Thyroid gland (tissue), 4 donors: ENCODE measurements around the gene DCHS1. TPM values are rescaled to one million over a fixed set of nuclear protein-coding genes. Genes with fewer than 3 reads are reported as not detected.

Source experiments
- DNase-seq, 2 donors: peaks; one replicate each; pipeline ENCODE4 v3.0.0-alpha.2; 2019
- H3K27ac ChIP-seq, 3 donors: fragments of 200-600 bp; sonication (generic); 1 replicate in 2 of 3; 2 replicates in 1 of 3; pipeline ENCODE4 v1.5.1; 2016 to 2019; ENCODE audit warnings: mild to moderate bottlenecking in 1 of 3, moderate library complexity in 1 of 3
- H3K27me3 ChIP-seq: fragments of 200-600 bp; sonication (generic); one replicate; pipeline ENCODE4 v1.5.1; 2019
- H3K36me3 ChIP-seq, 2 donors: fragments of 200-600 bp; sonication (generic); one replicate each; pipeline ENCODE4 v1.5.1; 2016 to 2019
- H3K4me1 ChIP-seq, 2 donors: fragments of 200-600 bp; sonication (generic); one replicate each; pipeline ENCODE4 v1.5.1; 2017 to 2019
- H3K4me3 ChIP-seq, 3 donors: fragments of 200-600 bp; sonication (generic); replicated peaks in 1 of 3; 1 replicate in 2 of 3; 2 replicates in 1 of 3; pipeline ENCODE4 v1.5.1; 2016; ENCODE audit warnings: mild to moderate bottlenecking in 1 of 3
- H3K9me3 ChIP-seq: fragments of 200-600 bp; sonication (generic); one replicate; pipeline ENCODE4 v1.5.1; 2017
- POLR2A ChIP-seq, 2 donors: fragments of 450-650 bp; IDR thresholded peaks; one replicate each; pipeline ENCODE4 v1.6.1; 2017; ENCODE audit warnings: antibody characterized with exemption in 2 of 2, mild to moderate bottlenecking in 2 of 2, moderate library complexity in 1 of 2
- WGBS, 2 donors: methylation state at CpG; one replicate each; pipeline ENCODE4 v1.1.5; 2017; 5-methylcytosine and 5-hydroxymethylcytosine counted together
- intact Hi-C: fragments of 100-400 bp; cut with DNase I; formaldehyde crosslinking; loops from one replicate; pipeline ENCODE4 v1.15.1; 2023
- total RNA-seq, 4 donors: library from RNA; depleted of rRNA; stranded (reverse); fragments of >200 nt; gene quantifications; one replicate each; pipeline ENCODE4 v1.2.3, GENCODE V29; 2016
- TF ChIP-seq, protein P1 (sequence below), 6 experiments: fragments of 200-600 bp in 3 of 6; fragments of 450-650 bp in 3 of 6; sonication (generic) in 3 of 6; IDR thresholded peaks; one replicate each; pipeline ENCODE4 v1.5.1; 2016 to 2019; ENCODE audit warnings: antibody characterized with exemption in 6 of 6, mild to moderate bottlenecking in 2 of 6, inconsistent platforms in 1 of 6, moderate library complexity in 1 of 6

The DCHS1 gene
- total RNA-seq, 4 donors from 2014 or later: 5.6 to 14.4 (median 9.6) TPM

DNA sequence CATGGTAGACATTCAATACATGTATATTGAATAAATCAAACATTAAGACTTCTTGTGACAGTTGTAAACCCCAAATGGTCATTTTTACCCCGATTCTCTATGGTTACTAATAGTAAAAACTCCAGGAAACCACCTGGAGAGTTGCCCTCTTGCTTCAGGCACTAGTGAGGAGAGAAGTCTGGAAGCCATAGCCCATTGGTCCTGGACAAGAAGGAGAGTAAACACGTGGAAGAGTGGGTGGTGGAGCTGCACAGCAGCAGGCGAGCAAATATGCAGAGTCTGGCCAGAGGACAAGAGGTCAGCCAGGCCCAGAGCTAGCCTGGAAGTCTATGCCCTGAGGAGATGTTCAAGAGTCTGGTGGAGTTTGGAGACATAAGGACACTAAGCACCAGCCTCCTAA, 17.7 kb downstream of the DCHS1 start:
- intact Hi-C loops: no loop called here
- Histone ChIP-seq H3K4me3 (no peak overlapping the region), H3K9me3 (no peaks in the 10 kb centered on the region), H3K27ac (no peak overlapping the region), H3K36me3 (no peaks in the 10 kb centered on the region), H3K27me3 (no peaks in the 10 kb centered on the region), H3K4me1 (peaks cover 11 to 34% of the 10 kb centered on the region in 2 donors)
- DNase-seq: peak; percentile 54 to 61
- TF ChIP-seq, protein P1, sequence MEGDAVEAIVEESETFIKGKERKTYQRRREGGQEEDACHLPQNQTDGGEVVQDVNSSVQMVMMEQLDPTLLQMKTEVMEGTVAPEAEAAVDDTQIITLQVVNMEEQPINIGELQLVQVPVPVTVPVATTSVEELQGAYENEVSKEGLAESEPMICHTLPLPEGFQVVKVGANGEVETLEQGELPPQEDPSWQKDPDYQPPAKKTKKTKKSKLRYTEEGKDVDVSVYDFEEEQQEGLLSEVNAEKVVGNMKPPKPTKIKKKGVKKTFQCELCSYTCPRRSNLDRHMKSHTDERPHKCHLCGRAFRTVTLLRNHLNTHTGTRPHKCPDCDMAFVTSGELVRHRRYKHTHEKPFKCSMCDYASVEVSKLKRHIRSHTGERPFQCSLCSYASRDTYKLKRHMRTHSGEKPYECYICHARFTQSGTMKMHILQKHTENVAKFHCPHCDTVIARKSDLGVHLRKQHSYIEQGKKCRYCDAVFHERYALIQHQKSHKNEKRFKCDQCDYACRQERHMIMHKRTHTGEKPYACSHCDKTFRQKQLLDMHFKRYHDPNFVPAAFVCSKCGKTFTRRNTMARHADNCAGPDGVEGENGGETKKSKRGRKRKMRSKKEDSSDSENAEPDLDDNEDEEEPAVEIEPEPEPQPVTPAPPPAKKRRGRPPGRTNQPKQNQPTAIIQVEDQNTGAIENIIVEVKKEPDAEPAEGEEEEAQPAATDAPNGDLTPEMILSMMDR (IDR thresholded peaks at IDR 0.05): no peak
- no peak for TF ChIP-seq POLR2A (IDR thresholded peaks at IDR 0.05)
- WGBS, 2 donors: 29 to 41% methylated on average over 3 of the region's 3 CpGs

DNA sequence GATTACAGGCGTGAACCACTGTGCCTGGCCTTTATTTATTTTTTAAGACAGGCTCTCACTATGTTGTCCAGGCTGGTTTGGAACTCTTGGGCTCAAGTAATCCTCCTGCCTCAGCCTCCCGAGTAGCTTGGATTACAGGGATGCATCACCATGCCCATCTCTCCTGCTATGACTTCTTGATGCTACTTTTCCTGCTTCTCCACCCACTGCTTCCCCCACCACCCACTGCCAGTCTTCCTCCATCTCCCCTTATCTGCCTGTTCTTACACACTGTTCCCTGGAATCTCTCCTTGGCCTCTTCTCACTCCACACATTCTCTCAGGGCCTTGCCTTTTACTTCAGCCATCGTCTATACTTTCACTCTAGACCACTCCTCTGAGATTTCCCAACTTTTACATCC, 19.1 kb downstream of the DCHS1 start:
- intact Hi-C loops: no loop called here
- no peak for DNase-seq
- H3K36me3 ChIP-seq: no peaks in the 10 kb centered on the region
- H3K27me3 ChIP-seq: no peaks in the 10 kb centered on the region
- WGBS, 2 donors: 92 to 94% methylated on average over 3 of the region's 3 CpGs
- peaks cover 11 to 34% of the 10 kb centered on the region in 2 donors for H3K4me1 ChIP-seq
- H3K27ac ChIP-seq: no peak overlapping the region
- TF ChIP-seq POLR2A (IDR thresholded peaks at IDR 0.05): no peak
- TF ChIP-seq, protein P1 (IDR thresholded peaks at IDR 0.05): no peak
- H3K9me3 ChIP-seq: no peaks in the 10 kb centered on the region
- no peak overlapping the region for H3K4me3 ChIP-seq

DNA sequence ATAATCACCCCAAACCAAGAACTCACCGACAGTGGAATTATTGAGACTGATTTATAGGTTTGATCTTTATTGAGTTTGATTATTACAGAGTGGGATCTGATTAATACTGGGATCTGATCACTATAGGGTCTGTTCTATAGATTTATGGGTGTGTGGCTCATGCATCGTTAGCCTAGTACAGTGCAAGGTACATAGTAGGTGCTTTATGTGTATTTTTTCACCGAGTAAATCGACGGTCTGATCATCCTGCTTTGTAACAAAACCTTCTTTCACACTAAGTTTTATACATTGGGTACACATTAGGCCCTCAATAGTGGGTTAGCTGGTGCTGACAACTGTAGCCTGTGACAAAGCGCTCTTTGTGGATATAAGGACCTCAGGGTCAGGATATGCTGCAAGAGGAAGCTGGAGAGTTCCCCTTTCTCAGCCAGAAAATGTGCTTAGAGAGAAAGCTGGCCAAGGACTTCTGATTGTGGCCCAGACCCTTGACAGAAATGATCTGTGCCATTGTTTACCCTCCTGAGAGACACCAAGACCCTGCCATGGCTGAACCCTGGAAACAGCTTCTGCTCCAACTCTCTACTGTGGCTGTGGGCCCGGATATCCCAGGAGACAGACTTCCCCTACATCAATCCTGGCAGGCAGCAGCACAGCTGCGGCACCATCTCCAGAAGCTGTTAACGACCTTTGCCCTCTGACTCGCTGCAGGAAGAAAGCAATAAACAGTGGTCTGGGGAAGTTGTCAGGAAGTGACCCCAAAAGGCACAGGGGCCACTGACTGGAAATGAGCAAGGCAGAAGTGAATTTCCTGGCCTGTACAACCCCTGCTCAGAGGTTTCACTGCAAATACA, 20.3 kb downstream of the DCHS1 start:
- H3K4me1 ChIP-seq: peaks cover 11 to 41% of the 10 kb centered on the region in 2 donors
- intact Hi-C loops: no loop called here
- H3K27me3 ChIP-seq: no peaks in the 10 kb centered on the region
- H3K9me3 ChIP-seq: no peaks in the 10 kb centered on the region
- WGBS, 2 donors: 56 to 63% methylated on average over 9 to 10 of the region's 10 CpGs
- no peaks in the 10 kb centered on the region for H3K36me3 ChIP-seq
- H3K4me3 ChIP-seq: no peak overlapping the region
- TF ChIP-seq POLR2A (IDR thresholded peaks at IDR 0.05): no peak
- TF ChIP-seq, protein P1 (IDR thresholded peaks at IDR 0.05): no peak
- peak in 1 of 2 donors; percentile 30 for DNase-seq
- peak overlapping the region in 1 of 3 donors; percentile 23 for H3K27ac ChIP-seq

DNA sequence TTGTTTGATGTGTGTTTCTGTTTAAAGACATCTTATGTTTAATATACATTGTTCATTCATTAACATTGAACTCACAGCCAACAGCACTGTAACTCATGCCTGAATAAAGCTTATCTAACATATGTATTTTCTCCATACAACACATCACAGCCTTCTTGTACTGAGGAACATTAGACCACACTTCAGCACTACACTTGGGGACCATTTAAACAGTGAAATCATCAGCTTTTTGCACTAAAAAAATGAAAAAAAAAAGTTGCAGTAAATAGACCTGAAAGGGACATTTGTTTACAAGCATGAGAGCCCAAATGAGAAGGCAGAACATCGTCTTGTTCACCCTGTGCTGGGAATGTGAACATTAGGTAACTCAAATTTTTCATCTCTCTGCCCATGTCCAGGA, 21.1 kb downstream of the DCHS1 start:
- no peaks in the 10 kb centered on the region for H3K9me3 ChIP-seq
- no peak for TF ChIP-seq POLR2A (IDR thresholded peaks at IDR 0.05)
- TF ChIP-seq, protein P1 (IDR thresholded peaks at IDR 0.05): no peak
- H3K36me3 ChIP-seq: no peaks in the 10 kb centered on the region
- peak overlapping the region in 1 of 3 donors; percentile 23 for H3K27ac ChIP-seq
- no peak for DNase-seq
- intact Hi-C loops: no loop called here
- H3K27me3 ChIP-seq: no peaks in the 10 kb centered on the region
- WGBS, 2 donors: 81 to 83% methylated on average over 1 of the region's 1 CpG
- no peak overlapping the region for H3K4me3 ChIP-seq
- H3K4me1 ChIP-seq: peaks cover 11 to 41% of the 10 kb centered on the region in 2 donors
